Measurements from ENCODE around the gene PPARG.

DNA sequence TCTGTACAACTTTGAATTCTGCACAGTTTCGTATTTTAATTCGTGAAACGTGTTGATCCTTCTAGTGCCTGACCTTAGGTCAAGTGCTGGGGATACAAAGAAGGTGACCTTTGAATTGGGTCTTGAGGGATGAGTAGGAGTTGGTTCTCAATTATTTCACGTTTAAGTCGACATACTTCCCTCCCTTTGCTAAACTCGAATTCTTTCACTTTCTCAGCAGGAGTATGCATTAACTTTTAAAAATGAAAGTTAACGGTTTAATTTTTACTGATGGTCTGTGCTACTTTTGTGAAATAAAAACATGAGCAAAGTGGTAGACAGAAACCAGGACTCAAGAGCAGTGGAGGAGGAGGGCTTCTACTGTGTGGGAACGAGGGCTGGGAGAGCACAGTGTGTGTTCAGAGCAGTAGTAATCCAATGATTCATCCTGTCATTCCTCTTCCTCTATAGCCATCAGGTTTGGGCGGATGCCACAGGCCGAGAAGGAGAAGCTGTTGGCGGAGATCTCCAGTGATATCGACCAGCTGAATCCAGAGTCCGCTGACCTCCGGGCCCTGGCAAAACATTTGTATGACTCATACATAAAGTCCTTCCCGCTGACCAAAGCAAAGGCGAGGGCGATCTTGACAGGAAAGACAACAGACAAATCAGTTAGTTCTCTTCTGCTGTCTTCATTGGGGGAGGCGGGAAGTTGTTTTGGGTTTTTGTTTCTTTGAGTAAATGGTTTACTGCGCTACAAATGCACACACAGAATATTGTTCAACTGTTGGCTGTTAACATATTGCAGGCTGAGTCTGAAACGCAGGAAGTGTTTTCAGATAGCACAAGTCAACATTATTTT, 116.8 kb downstream of the PPARG start:
- TF ChIP-seq, protein P1, sequence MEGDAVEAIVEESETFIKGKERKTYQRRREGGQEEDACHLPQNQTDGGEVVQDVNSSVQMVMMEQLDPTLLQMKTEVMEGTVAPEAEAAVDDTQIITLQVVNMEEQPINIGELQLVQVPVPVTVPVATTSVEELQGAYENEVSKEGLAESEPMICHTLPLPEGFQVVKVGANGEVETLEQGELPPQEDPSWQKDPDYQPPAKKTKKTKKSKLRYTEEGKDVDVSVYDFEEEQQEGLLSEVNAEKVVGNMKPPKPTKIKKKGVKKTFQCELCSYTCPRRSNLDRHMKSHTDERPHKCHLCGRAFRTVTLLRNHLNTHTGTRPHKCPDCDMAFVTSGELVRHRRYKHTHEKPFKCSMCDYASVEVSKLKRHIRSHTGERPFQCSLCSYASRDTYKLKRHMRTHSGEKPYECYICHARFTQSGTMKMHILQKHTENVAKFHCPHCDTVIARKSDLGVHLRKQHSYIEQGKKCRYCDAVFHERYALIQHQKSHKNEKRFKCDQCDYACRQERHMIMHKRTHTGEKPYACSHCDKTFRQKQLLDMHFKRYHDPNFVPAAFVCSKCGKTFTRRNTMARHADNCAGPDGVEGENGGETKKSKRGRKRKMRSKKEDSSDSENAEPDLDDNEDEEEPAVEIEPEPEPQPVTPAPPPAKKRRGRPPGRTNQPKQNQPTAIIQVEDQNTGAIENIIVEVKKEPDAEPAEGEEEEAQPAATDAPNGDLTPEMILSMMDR (IDR thresholded peaks at IDR 0.05; ENCODE audit: low read depth, low read length), result no peak
- no peak for TF ChIP-seq POLR2A (IDR thresholded peaks at IDR 0.05; ENCODE audit: extremely low read depth, insufficient read length)
